Panc1 (cell line): ENCODE results near the gene TM4SF5.

Experiments used
- CTCF ChIP-seq: fragments of 450-650 bp; IDR thresholded peaks from 2 replicates; pipeline ENCODE4 v1.5.1; 2017; ENCODE audit warnings: mild to moderate bottlenecking
- POLR2AphosphoS5 ChIP-seq: IDR thresholded peaks from 2 replicates; pipeline ENCODE4 v1.6.1; 2012; ENCODE audit warnings: mild to moderate bottlenecking, low read depth, low read length, moderate library complexity
- REST ChIP-seq, 2 experiments: IDR thresholded peaks; 2 replicates each; pipeline ENCODE4 v1.6.1; 2011 to 2012; ENCODE audit warnings: low read depth in 2 of 2, control low read depth in 1 of 2, low read length in 1 of 2, mild to moderate bottlenecking in 1 of 2, moderate library complexity in 1 of 2; ENCODE audit not compliant: insufficient read depth in 1 of 2
- SIN3A ChIP-seq: IDR thresholded peaks from 2 replicates; pipeline ENCODE4 v1.6.1; 2012; ENCODE audit warnings: low read depth, mild to moderate bottlenecking, low read length, moderate library complexity, borderline replicate concordance; ENCODE audit not compliant: insufficient read depth
- TCF7L2 ChIP-seq: IDR thresholded peaks from 2 replicates; pipeline ENCODE4 v1.6.1; 2011; ENCODE audit warnings: mild to moderate bottlenecking, low read depth, low read length, inconsistent platforms

GRCh38 chr17:4742133-4742532, 29.6 kb upstream of the TM4SF5 start:
- no peak for TF ChIP-seq CTCF
- TF ChIP-seq POLR2AphosphoS5, result no peak
- TF ChIP-seq SIN3A, result no peak
- no peak for TF ChIP-seq REST (IDR thresholded peaks at IDR 0.05; ENCODE audit: insufficient read depth in 1 of 2, low read depth in 2 of 2, low read length in 1 of 2)
- no peak for TF ChIP-seq TCF7L2
